ENCODE results near the gene SLC9A5. TPM values are rescaled to one million over a fixed set of nuclear protein-coding genes. Genes with fewer than 3 reads are reported as not detected.

Gene SLC9A5
- total RNA-seq, 4 donors from 2014 or later: 0.55 to 4.5 (median 1.5) TPM

DNA sequence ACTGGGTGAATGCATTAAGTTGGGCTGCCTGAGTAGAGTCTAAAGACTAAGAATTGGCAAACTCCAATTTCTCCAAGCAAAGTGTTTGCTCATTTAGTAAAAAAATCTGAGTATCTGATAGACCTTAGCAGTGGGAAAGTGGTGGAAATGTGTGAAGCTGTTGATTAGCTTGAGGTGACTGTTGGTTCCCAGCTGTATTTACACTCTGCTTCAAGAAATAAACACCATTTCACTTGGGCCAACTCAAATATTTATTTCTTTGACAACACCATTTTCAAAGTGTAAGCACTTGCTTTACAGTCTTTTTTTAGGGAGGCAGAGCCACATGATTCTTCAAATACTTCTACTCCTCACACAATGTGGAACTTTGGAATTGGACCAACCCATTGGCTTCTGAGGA lies 69.1 kb downstream of the SLC9A5 start:
- no peak overlapping the region for H3K27ac ChIP-seq
- H3K9me3 ChIP-seq: no peaks in the 10 kb centered on the region
- TF ChIP-seq, protein P1, sequence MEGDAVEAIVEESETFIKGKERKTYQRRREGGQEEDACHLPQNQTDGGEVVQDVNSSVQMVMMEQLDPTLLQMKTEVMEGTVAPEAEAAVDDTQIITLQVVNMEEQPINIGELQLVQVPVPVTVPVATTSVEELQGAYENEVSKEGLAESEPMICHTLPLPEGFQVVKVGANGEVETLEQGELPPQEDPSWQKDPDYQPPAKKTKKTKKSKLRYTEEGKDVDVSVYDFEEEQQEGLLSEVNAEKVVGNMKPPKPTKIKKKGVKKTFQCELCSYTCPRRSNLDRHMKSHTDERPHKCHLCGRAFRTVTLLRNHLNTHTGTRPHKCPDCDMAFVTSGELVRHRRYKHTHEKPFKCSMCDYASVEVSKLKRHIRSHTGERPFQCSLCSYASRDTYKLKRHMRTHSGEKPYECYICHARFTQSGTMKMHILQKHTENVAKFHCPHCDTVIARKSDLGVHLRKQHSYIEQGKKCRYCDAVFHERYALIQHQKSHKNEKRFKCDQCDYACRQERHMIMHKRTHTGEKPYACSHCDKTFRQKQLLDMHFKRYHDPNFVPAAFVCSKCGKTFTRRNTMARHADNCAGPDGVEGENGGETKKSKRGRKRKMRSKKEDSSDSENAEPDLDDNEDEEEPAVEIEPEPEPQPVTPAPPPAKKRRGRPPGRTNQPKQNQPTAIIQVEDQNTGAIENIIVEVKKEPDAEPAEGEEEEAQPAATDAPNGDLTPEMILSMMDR (IDR thresholded peaks at IDR 0.05): no peak
- no peak for TF ChIP-seq POLR2AphosphoS5 (IDR thresholded peaks at IDR 0.05)
- H3K4me3 ChIP-seq: no peak overlapping the region
- no peaks in the 10 kb centered on the region for H3K36me3 ChIP-seq
- DNase-seq: no peak
- no peaks in the 10 kb centered on the region for H3K4me1 ChIP-seq
- H3K27me3 ChIP-seq: peaks cover 20% of the 10 kb centered on the region
- in situ Hi-C loops (cut with MboI; ENCODE audit: low pct_ligation_motif_present in 1 of 4, low pct_unique_long_range_greater_than_20kb in 1 of 4, low sequenced_read_pairs in 3 of 4) (no loop called here), intact Hi-C loops (cut with DNase I; ENCODE audit: low total_unique reads) (no loop called here)

Small RNAs within 50 kb of the gene (small RNA-seq; reads per million reads assigned to genes)
- 6.3 to 13.5 (median 11.1) reads per million in 4 donors for gene MIR328

Other genes with a start within 250 kb of the SLC9A5 start
- gene CBFB, start 219.8 kb upstream of the SLC9A5 start, total RNA-seq: 100 to 1,000 TPM in 1 of 4 donors, 10 to 100 TPM in 3; 19.7 to 106 (median 33.1) TPM
- 10 to 100 TPM; 13.3 to 23.8 (median 17.7) TPM for gene PHAF1, start 139.0 kb upstream of the SLC9A5 start, total RNA-seq
- gene B3GNT9, start 98.0 kb upstream of the SLC9A5 start, total RNA-seq: 10 to 100 TPM in 1 of 4 donors, 1 to 10 TPM in 3; 1.5 to 69.1 (median 5.5) TPM
- 10 to 100 TPM; 32.2 to 74.8 (median 42.0) TPM for gene TRADD, start 89.1 kb upstream of the SLC9A5 start, total RNA-seq
- 10 to 100 TPM; 30.0 to 91.1 (median 55.1) TPM for gene FBXL8, start 89.0 kb upstream of the SLC9A5 start, total RNA-seq
- 100 to 1,000 TPM in 1 of 4 donors, 10 to 100 TPM in 3; 29.5 to 136 (median 76.6) TPM for gene HSF4, start 84.2 kb upstream of the SLC9A5 start, total RNA-seq
- gene NOL3, start 78.4 kb upstream of the SLC9A5 start, total RNA-seq: 10 to 100 TPM; 39.5 to 65.9 (median 41.2) TPM
- gene MATCAP1, start 65.0 kb upstream of the SLC9A5 start, total RNA-seq: 100 to 1,000 TPM in 1 of 4 donors, 10 to 100 TPM in 3; 27.6 to 220 (median 32.5) TPM
- 1 to 10 TPM in 2 of 4 donors, not detected in 2; 3.0 to 6.7 TPM for gene EXOC3L1, start 58.8 kb upstream of the SLC9A5 start, total RNA-seq
- 100 to 1,000 TPM in 3 of 4 donors, 10 to 100 TPM in 1; 97.5 to 224 (median 159) TPM for gene E2F4, start 56.8 kb upstream of the SLC9A5 start, total RNA-seq
- gene ELMO3, start 49.8 kb upstream of the SLC9A5 start, total RNA-seq: 10 to 100 TPM; 61.0 to 91.5 (median 77.7) TPM
- gene TMEM208, start 21.8 kb upstream of the SLC9A5 start, total RNA-seq: 10 to 100 TPM in 3 of 4 donors, not detected in 1; 29.5 to 50.2 (median 39.3) TPM
- gene FHOD1, start 1.5 kb upstream of the SLC9A5 start, total RNA-seq: 100 to 1,000 TPM in 1 of 4 donors, 10 to 100 TPM in 3; 25.1 to 177 (median 33.6) TPM
- 10 to 100 TPM in 2 of 4 donors, 1 to 10 TPM in 1, under 1 TPM in 1; 0.80 to 12.2 (median 8.7) TPM for gene PLEKHG4, start 30.6 kb downstream of the SLC9A5 start, total RNA-seq
- not detected for gene KCTD19, start 77.8 kb downstream of the SLC9A5 start, total RNA-seq
- gene LRRC36, start 77.8 kb downstream of the SLC9A5 start, total RNA-seq: under 1 TPM in 1 of 4 donors, not detected in 3; 0.79 TPM
- gene TPPP3, start 144.5 kb downstream of the SLC9A5 start, total RNA-seq: 10 to 100 TPM in 1 of 4 donors, 1 to 10 TPM in 2, not detected in 1; 3.5 to 20.9 (median 5.7) TPM
- 10 to 100 TPM in 2 of 4 donors, 1 to 10 TPM in 2; 7.1 to 36.3 (median 20.5) TPM for gene ZDHHC1, start 167.5 kb downstream of the SLC9A5 start, total RNA-seq
- 1,000 to 10,000 TPM in 1 of 4 donors, 100 to 1,000 TPM in 3; 667 to 1,081 (median 790) TPM for gene HSD11B2, start 182.1 kb downstream of the SLC9A5 start, total RNA-seq
- gene ATP6V0D1, start 232.2 kb downstream of the SLC9A5 start, total RNA-seq: 100 to 1,000 TPM; 218 to 457 (median 386) TPM
- gene AGRP, start 234.6 kb downstream of the SLC9A5 start, total RNA-seq: not detected

Measured in transverse colon (tissue), 4 donors.